GM19239 (cell line): ENCODE results near the gene CFTR.
"Not testable (repeated sequence)": the region's sequence is repeated elsewhere in the genome, so short reads cannot be mapped to it uniquely, and the experiment has no call there.

Experiments
- DNase-seq: peaks from one replicate; pipeline ENCODE4 v3.0.0; 2011; ENCODE audit warnings: low spot score; ENCODE audit not compliant: insufficient read length
- FAIRE-seq: peaks from 2 replicates; lab custom pipeline; 2011; peaks lifted over from hg19 to GRCh38; lab: Jason Lieb, UNC

Gene CFTR

GRCh38 chr7:117479225-117480054, at the start of gene CFTR:
TSS of gene CFTR (plus strand) at chr7:117480025. CDS start at chr7:117480095, 70 bp downstream.
- DNase-seq, result no peak
- FAIRE-seq, result no peak

GRCh38 chr7:117435475-117436043, 44.3 kb upstream of the CFTR start:
- FAIRE-seq (peak; percentile 80), DNase-seq (no peak)

- FAIRE-seq (no peak), DNase-seq (no peak)
Measured at GRCh38 chr7:117444646-117445045, 35.2 kb upstream of the CFTR start.

- FAIRE-seq (no peak), DNase-seq (no peak)
Measured at GRCh38 chr7:117445206-117445605, 34.6 kb upstream of the CFTR start.

GRCh38 chr7:117446220-117446815, 33.5 kb upstream of the CFTR start:
- DNase-seq (no peak), FAIRE-seq (no peak)

- no peak for FAIRE-seq
- DNase-seq, result no peak
Measured at GRCh38 chr7:117448655-117449054, 31.2 kb upstream of the CFTR start.

- DNase-seq (no peak), FAIRE-seq (peak; percentile 44)
Measured at GRCh38 chr7:117458977-117459583, 20.7 kb upstream of the CFTR start.

- FAIRE-seq (no peak), DNase-seq (no peak)
Measured at GRCh38 chr7:117459735-117460134, 20.1 kb upstream of the CFTR start.

- not testable (repeated sequence) for FAIRE-seq, DNase-seq
Measured at GRCh38 chr7:117460815-117461214, 19.0 kb upstream of the CFTR start.

- DNase-seq (no peak), FAIRE-seq (no peak)
Measured at GRCh38 chr7:117468174-117468573, 11.7 kb upstream of the CFTR start.

GRCh38 chr7:117470777-117471176, 9.0 kb upstream of the CFTR start:
- FAIRE-seq (no peak), DNase-seq (no peak)

- DNase-seq, result no peak
- no peak for FAIRE-seq
Measured at GRCh38 chr7:117472335-117472734, 7.5 kb upstream of the CFTR start.

GRCh38 chr7:117476557-117477215, 3.1 kb upstream of the CFTR start:
- no peak for DNase-seq
- FAIRE-seq, result no peak

- FAIRE-seq, result no peak
- DNase-seq, result no peak
Measured at GRCh38 chr7:117478836-117479224, 995 bp upstream of the CFTR start.

GRCh38 chr7:117480055-117480362, 184 bp downstream of the CFTR start:
- FAIRE-seq (no peak), DNase-seq (no peak)

- DNase-seq (no peak), FAIRE-seq (no peak)
Measured at GRCh38 chr7:117480978-117481377, 1.2 kb downstream of the CFTR start.

GRCh38 chr7:117485118-117485620, 5.3 kb downstream of the CFTR start:
- DNase-seq (no peak), FAIRE-seq (no peak)

GRCh38 chr7:117489016-117489415, 9.2 kb downstream of the CFTR start:
- FAIRE-seq (no peak), DNase-seq (no peak)

- FAIRE-seq, result no peak
Measured at GRCh38 chr7:117489430-117489829, 9.6 kb downstream of the CFTR start.

GRCh38 chr7:117489911-117490310, 10.1 kb downstream of the CFTR start:
- FAIRE-seq, result no peak
- DNase-seq, result no peak

More at GRCh38 chr7:117489430-117489829, 9.6 kb downstream of the CFTR start:
- no peak for DNase-seq
